Measurements from ENCODE around the gene BST1. TPM values are rescaled to one million over a fixed set of nuclear protein-coding genes. Genes with fewer than 3 reads are reported as not detected.

BST1 gene
- total RNA-seq, 2 experiments from 2014 or later = 0.40 to 0.70 TPM

- Mint-ChIP-seq H3K27me3 (peaks cover 27% of the 10 kb centered on the region), H3K4me3 (no peak overlapping the region), H3K27ac (no peak overlapping the region), H3K4me1 (peaks cover 12% of the 10 kb centered on the region), H3K9me3 (ENCODE audit: low read depth) (no peaks in the 10 kb centered on the region), H3K36me3 (peaks cover 1% of the 10 kb centered on the region)
- CTCF ChIA-PET = no interaction called here
- ATAC-seq = no peak
- DNase-seq = no peak
These were observed 1.3 kb downstream of the BST1 start for GRCh38 chr4:15704129-15704528.

GRCh38 chr4:15706646-15707362 lies 3.9 kb downstream of the BST1 start:
- no peak overlapping the region for H3K27ac Mint-ChIP-seq
- peaks cover 12% of the 10 kb centered on the region for H3K4me1 Mint-ChIP-seq
- CTCF ChIA-PET = interaction anchor here (0.9 kb wide), 1 partner anchor 99 kb away, joined by 3 read pairs; no protein-coding TSS in a partner anchor
- ATAC-seq (no peak), DNase-seq (no peak)
- H3K27me3 Mint-ChIP-seq = peaks cover 17% of the 10 kb centered on the region
- H3K4me3 Mint-ChIP-seq = no peak overlapping the region
- no peaks in the 10 kb centered on the region for H3K36me3 Mint-ChIP-seq
- no peaks in the 10 kb centered on the region for H3K9me3 Mint-ChIP-seq (ENCODE audit: low read depth)

- H3K9me3 Mint-ChIP-seq (ENCODE audit: low read depth) = no peaks in the 10 kb centered on the region
- CTCF ChIA-PET = interaction anchor here (0.9 kb wide), 1 partner anchor 99 kb away, joined by 3 read pairs; no protein-coding TSS in a partner anchor
- no peak overlapping the region for H3K4me3 Mint-ChIP-seq
- H3K36me3 Mint-ChIP-seq = no peaks in the 10 kb centered on the region
- ATAC-seq = no peak
- H3K4me1 Mint-ChIP-seq = peaks cover 8% of the 10 kb centered on the region
- no peak overlapping the region for H3K27ac Mint-ChIP-seq
- H3K27me3 Mint-ChIP-seq = peaks cover 12% of the 10 kb centered on the region
- no peak for DNase-seq
These were observed 4.5 kb downstream of the BST1 start for GRCh38 chr4:15707363-15707715.

GRCh38 chr4:15711762-15712161 lies 8.9 kb downstream of the BST1 start:
- peaks cover 7% of the 10 kb centered on the region for H3K27me3 Mint-ChIP-seq
- no peaks in the 10 kb centered on the region for H3K36me3 Mint-ChIP-seq
- no peak for ATAC-seq
- DNase-seq = no peak
- no peaks in the 10 kb centered on the region for H3K9me3 Mint-ChIP-seq (ENCODE audit: low read depth)
- H3K4me3 Mint-ChIP-seq = no peak overlapping the region
- no peaks in the 10 kb centered on the region for H3K4me1 Mint-ChIP-seq
- CTCF ChIA-PET = no interaction called here
- H3K27ac Mint-ChIP-seq = no peak overlapping the region

- CTCF ChIA-PET = no interaction called here
- ATAC-seq = no peak
- Mint-ChIP-seq H3K4me1 (no peaks in the 10 kb centered on the region), H3K36me3 (no peaks in the 10 kb centered on the region), H3K27ac (no peak overlapping the region), H3K4me3 (no peak overlapping the region), H3K27me3 (peaks cover 7% of the 10 kb centered on the region), H3K9me3 (ENCODE audit: low read depth) (no peaks in the 10 kb centered on the region)
- no peak for DNase-seq
These were observed 9.3 kb downstream of the BST1 start for GRCh38 chr4:15712214-15712613.

GRCh38 chr4:15714141-15714540 lies 11.3 kb downstream of the BST1 start:
- H3K27ac Mint-ChIP-seq = no peak overlapping the region
- no peak for DNase-seq
- ATAC-seq = no peak
- no peaks in the 10 kb centered on the region for H3K4me1 Mint-ChIP-seq
- CTCF ChIA-PET = interaction anchor here (1.3 kb wide), 1 partner anchor 12 kb away, joined by 3 read pairs; no protein-coding TSS in a partner anchor
- no peaks in the 10 kb centered on the region for H3K36me3 Mint-ChIP-seq
- H3K4me3 Mint-ChIP-seq = no peak overlapping the region
- peaks cover 3% of the 10 kb centered on the region for H3K27me3 Mint-ChIP-seq
- H3K9me3 Mint-ChIP-seq (ENCODE audit: low read depth) = no peaks in the 10 kb centered on the region

GRCh38 chr4:15714646-15715435 lies 12.0 kb downstream of the BST1 start:
- peaks cover 3% of the 10 kb centered on the region for H3K27me3 Mint-ChIP-seq
- CTCF ChIA-PET = interaction anchor here (1.3 kb wide), 1 partner anchor 11 kb away, joined by 3 read pairs; no protein-coding TSS in a partner anchor
- no peak for DNase-seq

GRCh38 chr4:15716115-15716514 lies 13.2 kb downstream of the BST1 start:
- Mint-ChIP-seq H3K9me3 (ENCODE audit: low read depth) (no peaks in the 10 kb centered on the region), H3K4me3 (no peak overlapping the region), H3K36me3 (no peaks in the 10 kb centered on the region), H3K27me3 (peaks cover 3% of the 10 kb centered on the region), H3K27ac (no peak overlapping the region), H3K4me1 (no peaks in the 10 kb centered on the region)
- CTCF ChIA-PET = interaction anchor here (1.1 kb wide), 1 partner anchor 240 kb away, joined by 3 read pairs; no protein-coding TSS in a partner anchor
- no peak for DNase-seq
- no peak for ATAC-seq

More at GRCh38 chr4:15714646-15715435, 12.0 kb downstream of the BST1 start:
- Mint-ChIP-seq H3K4me1 (no peaks in the 10 kb centered on the region), H3K9me3 (ENCODE audit: low read depth) (no peaks in the 10 kb centered on the region), H3K4me3 (no peak overlapping the region), H3K36me3 (no peaks in the 10 kb centered on the region), H3K27ac (no peak overlapping the region)
- ATAC-seq = no peak

- H3K27ac Mint-ChIP-seq = no peak overlapping the region
- CTCF ChIA-PET = interaction anchor here (1.1 kb wide), 1 partner anchor 239 kb away, joined by 3 read pairs; no protein-coding TSS in a partner anchor
- H3K9me3 Mint-ChIP-seq (ENCODE audit: low read depth) = no peaks in the 10 kb centered on the region
- no peak for ATAC-seq
- H3K4me3 Mint-ChIP-seq = no peak overlapping the region
- no peaks in the 10 kb centered on the region for H3K36me3 Mint-ChIP-seq
- DNase-seq = no peak
- H3K4me1 Mint-ChIP-seq = no peaks in the 10 kb centered on the region
- peaks cover 3% of the 10 kb centered on the region for H3K27me3 Mint-ChIP-seq
These were observed 14.2 kb downstream of the BST1 start for GRCh38 chr4:15717086-15717485.

- no peaks in the 10 kb centered on the region for H3K36me3 Mint-ChIP-seq
- CTCF ChIA-PET = no interaction called here
These were observed 15.0 kb downstream of the BST1 start for GRCh38 chr4:15717657-15718416.

GRCh38 chr4:15718465-15718864 lies 15.6 kb downstream of the BST1 start:
- CTCF ChIA-PET = no interaction called here
- ATAC-seq (no peak), DNase-seq (no peak)

More at GRCh38 chr4:15717657-15718416, 15.0 kb downstream of the BST1 start:
- no peak overlapping the region for H3K4me3 Mint-ChIP-seq
- no peaks in the 10 kb centered on the region for H3K4me1 Mint-ChIP-seq
- no peaks in the 10 kb centered on the region for H3K9me3 Mint-ChIP-seq (ENCODE audit: low read depth)
- no peak overlapping the region for H3K27ac Mint-ChIP-seq
- peaks cover 3% of the 10 kb centered on the region for H3K27me3 Mint-ChIP-seq
- DNase-seq (no peak), ATAC-seq (no peak)

GRCh38 chr4:15718959-15719358 lies 16.1 kb downstream of the BST1 start:
- Mint-ChIP-seq H3K9me3 (ENCODE audit: low read depth) (no peaks in the 10 kb centered on the region), H3K4me1 (no peaks in the 10 kb centered on the region), H3K27ac (no peak overlapping the region), H3K27me3 (peaks cover 3% of the 10 kb centered on the region), H3K36me3 (no peaks in the 10 kb centered on the region), H3K4me3 (no peak overlapping the region)
- ATAC-seq (no peak), DNase-seq (no peak)
- CTCF ChIA-PET = no interaction called here

More at GRCh38 chr4:15718465-15718864, 15.6 kb downstream of the BST1 start:
- H3K27me3 Mint-ChIP-seq = peaks cover 3% of the 10 kb centered on the region
- no peaks in the 10 kb centered on the region for H3K4me1 Mint-ChIP-seq
- no peaks in the 10 kb centered on the region for H3K36me3 Mint-ChIP-seq
- no peaks in the 10 kb centered on the region for H3K9me3 Mint-ChIP-seq (ENCODE audit: low read depth)
- no peak overlapping the region for H3K4me3 Mint-ChIP-seq
- H3K27ac Mint-ChIP-seq = no peak overlapping the region

GRCh38 chr4:15719506-15719905 lies 16.6 kb downstream of the BST1 start:
- CTCF ChIA-PET = no interaction called here
- no peaks in the 10 kb centered on the region for H3K9me3 Mint-ChIP-seq (ENCODE audit: low read depth)
- no peak for ATAC-seq
- DNase-seq = no peak
- no peak overlapping the region for H3K27ac Mint-ChIP-seq
- H3K27me3 Mint-ChIP-seq = peaks cover 3% of the 10 kb centered on the region
- no peaks in the 10 kb centered on the region for H3K4me1 Mint-ChIP-seq
- no peaks in the 10 kb centered on the region for H3K36me3 Mint-ChIP-seq
- H3K4me3 Mint-ChIP-seq = no peak overlapping the region
